ENCODE measurements around the gene CCK.

CCK gene

GRCh38 chr3:42266085-42266484, at the start of gene CCK:
Gene CCK (minus strand): TSS chr3:42266185. CDS start chr3:42263630, 2,555 bp downstream.
- no peak for TF ChIP-seq CTCF (IDR thresholded peaks at IDR 0.05; ENCODE audit: insufficient read depth, low read depth, low read length, missing control alignments)
- no peak within 1 kb of the TSS for H3K4me3 ChIP-seq (ENCODE audit: low read depth, low read length)
- DNase-seq (ENCODE audit: low read depth) = no peak

GRCh38 chr3:42314411-42314810, 48.4 kb upstream of the CCK start:
- H3K4me3 ChIP-seq (ENCODE audit: low read depth, low read length) = no peak overlapping the region
- TF ChIP-seq CTCF (IDR thresholded peaks at IDR 0.05; ENCODE audit: insufficient read depth, low read depth, low read length, missing control alignments) = no peak

GRCh38 chr3:42308651-42309050, 42.7 kb upstream of the CCK start:
- TF ChIP-seq CTCF (IDR thresholded peaks at IDR 0.05; ENCODE audit: insufficient read depth, low read depth, low read length, missing control alignments) = no peak
- DNase-seq (ENCODE audit: low read depth) = no peak
- H3K4me3 ChIP-seq (ENCODE audit: low read depth, low read length) = no peak overlapping the region

More at GRCh38 chr3:42314411-42314810, 48.4 kb upstream of the CCK start:
- peak; percentile 10 for DNase-seq (ENCODE audit: low read depth)

GRCh38 chr3:42306499-42306898, 40.5 kb upstream of the CCK start:
- no peak overlapping the region for H3K4me3 ChIP-seq (ENCODE audit: low read depth, low read length)
- TF ChIP-seq CTCF (IDR thresholded peaks at IDR 0.05; ENCODE audit: insufficient read depth, low read depth, low read length, missing control alignments) = no peak
- DNase-seq (ENCODE audit: low read depth) = no peak

- TF ChIP-seq CTCF (IDR thresholded peaks at IDR 0.05; ENCODE audit: insufficient read depth, low read depth, low read length, missing control alignments) = no peak
These were observed 37.1 kb upstream of the CCK start for GRCh38 chr3:42302924-42303634.

GRCh38 chr3:42301446-42302175, 35.6 kb upstream of the CCK start:
- H3K4me3 ChIP-seq (ENCODE audit: low read depth, low read length) = no peak overlapping the region
- TF ChIP-seq CTCF (IDR thresholded peaks at IDR 0.05; ENCODE audit: insufficient read depth, low read depth, low read length, missing control alignments) = no peak
- no peak for DNase-seq (ENCODE audit: low read depth)

More at GRCh38 chr3:42302924-42303634, 37.1 kb upstream of the CCK start:
- H3K4me3 ChIP-seq (ENCODE audit: low read depth, low read length) = no peak overlapping the region
- DNase-seq (ENCODE audit: low read depth) = peak; percentile 55

Data from GM12865 (cell line).